HepG2 (cell line): ENCODE data around the gene SMIM14. TPM values are rescaled to one million over a fixed set of nuclear protein-coding genes. Genes with fewer than 3 reads are reported as not detected.

ENCODE experiments used
- AKAP8 ChIP-seq: sonication (generic); formaldehyde crosslinking; IDR thresholded peaks from 2 replicates; pipeline ENCODE4 v1.5.1; 2020; ENCODE audit warnings: mild to moderate bottlenecking, missing genetic modification reagents
- ATAD3A ChIP-seq: sonication (generic); formaldehyde crosslinking; IDR thresholded peaks from 2 replicates; pipeline ENCODE4 v1.4.0; 2020; ENCODE audit warnings: missing genetic modification reagents
- ATRX ChIP-seq: sonication (generic); formaldehyde crosslinking; IDR thresholded peaks from 2 replicates; pipeline ENCODE4 v1.4.0; 2020; ENCODE audit warnings: missing genetic modification reagents, borderline replicate concordance
- CCAR2 ChIP-seq: fragments of 200-400 bp; formaldehyde crosslinking; optimal IDR thresholded peaks from 2 replicates; pipeline ENCODE3; 2018; ENCODE audit warnings: low read depth, mild to moderate bottlenecking, low read length, moderate library complexity
- CENPT ChIP-seq: sonication (generic); formaldehyde crosslinking; IDR thresholded peaks from 2 replicates; pipeline ENCODE4 v1.8.0; 2022; ENCODE audit warnings: low read depth, mild to moderate bottlenecking, moderate library complexity, missing genetic modification reagents
- CHCHD3 ChIP-seq: sonication (generic); formaldehyde crosslinking; IDR thresholded peaks from 2 replicates; pipeline ENCODE4 v1.8.0; 2022; ENCODE audit warnings: mild to moderate bottlenecking, missing genetic modification reagents, moderate library complexity
- DNMT3B ChIP-seq: conservative IDR thresholded peaks from 2 replicates; pipeline ENCODE4 v1.6.1; 2016; ENCODE audit warnings: missing biosample characterization, control low read depth
- FOSL2 ChIP-seq: sonication (generic); formaldehyde crosslinking; IDR thresholded peaks from 2 replicates; pipeline ENCODE4 v1.4.0; 2020; ENCODE audit warnings: missing genetic modification reagents
- GTF2F1 ChIP-seq: fragments of 150-350 bp; IDR thresholded peaks from 2 replicates; pipeline ENCODE4 v1.6.1; 2014; ENCODE audit warnings: low read length
- KLF12 ChIP-seq: sonication (generic); formaldehyde crosslinking; IDR thresholded peaks from 2 replicates; pipeline ENCODE4 v1.4.0; 2020; ENCODE audit warnings: missing genetic modification reagents, borderline replicate concordance
- LRRFIP1 ChIP-seq: sonication (generic); formaldehyde crosslinking; conservative IDR thresholded peaks from 2 replicates; pipeline ENCODE4 v1.4.0; 2020; ENCODE audit warnings: missing genetic modification reagents
- MAZ ChIP-seq, 2 experiments: sonication (generic) in 1 of 2; formaldehyde crosslinking in 1 of 2; IDR thresholded peaks; 2 replicates each; pipeline versions ENCODE4 v1.5.0 to v1.6.1; 2012 to 2020; ENCODE audit warnings: low read depth in 2 of 2, mild to moderate bottlenecking in 2 of 2, borderline replicate concordance in 1 of 2, improper control_type of control experiment in 1 of 2, low read length in 1 of 2, missing genetic modification reagents in 1 of 2, moderate library complexity in 1 of 2
- NAIF1 ChIP-seq: sonication (generic); formaldehyde crosslinking; IDR thresholded peaks from 2 replicates; pipeline ENCODE4 v1.5.0; 2020; ENCODE audit warnings: mild to moderate bottlenecking, missing genetic modification reagents, borderline replicate concordance
- PHF5A ChIP-seq: IDR thresholded peaks from one replicate; pipeline ENCODE4 v1.6.1; 2018; ENCODE audit warnings: low read depth, missing genetic modification reagents; ENCODE audit not compliant: unreplicated experiment
- RFX1 ChIP-seq: fragments of 450-650 bp; IDR thresholded peaks from 2 replicates; pipeline ENCODE4 v1.6.1; 2017
- RFXAP ChIP-seq: sonication (generic); formaldehyde crosslinking; IDR thresholded peaks from 2 replicates; pipeline ENCODE4 v1.4.0; 2020; ENCODE audit warnings: missing genetic modification reagents, borderline replicate concordance
- SKI ChIP-seq: fragments of 450-650 bp; IDR thresholded peaks from one replicate; pipeline ENCODE4 v1.6.1; 2018; ENCODE audit warnings: mild to moderate bottlenecking; ENCODE audit not compliant: partially characterized antibody
- SRSF4 ChIP-seq: fragments of 200-400 bp; formaldehyde crosslinking; IDR thresholded peaks from one replicate; pipeline ENCODE4 v1.6.1; 2018; ENCODE audit warnings: mild to moderate bottlenecking, low read depth, low read length, moderate library complexity; ENCODE audit not compliant: poor library complexity, severe bottlenecking
- TEF ChIP-seq: sonication (generic); formaldehyde crosslinking; IDR thresholded peaks from 2 replicates; pipeline ENCODE4 v1.5.0; 2020; ENCODE audit warnings: missing genetic modification reagents
- TSC22D2 ChIP-seq: sonication (generic); formaldehyde crosslinking; IDR thresholded peaks from 2 replicates; pipeline ENCODE4 v1.5.1; 2020; ENCODE audit warnings: missing genetic modification reagents, mild to moderate bottlenecking, borderline replicate concordance
- ZBTB7B ChIP-seq: sonication (generic); formaldehyde crosslinking; IDR thresholded peaks from 2 replicates; pipeline ENCODE4 v1.4.0; 2020; ENCODE audit warnings: missing genetic modification reagents
- ZFP90 ChIP-seq: sonication (generic); formaldehyde crosslinking; IDR thresholded peaks from 2 replicates; pipeline ENCODE4 v1.8.0; 2022; ENCODE audit warnings: missing genetic modification reagents, mild to moderate bottlenecking, inconsistent platforms, borderline replicate concordance
- ZNF12 ChIP-seq: sonication (generic); formaldehyde crosslinking; IDR thresholded peaks from 2 replicates; pipeline ENCODE4 v1.5.0; 2020; ENCODE audit warnings: missing genetic modification reagents
- ZNF121 ChIP-seq: sonication (generic); formaldehyde crosslinking; IDR thresholded peaks from 2 replicates; pipeline ENCODE4 v1.5.0; 2020; ENCODE audit warnings: mild to moderate bottlenecking, missing genetic modification reagents
- ZNF569 ChIP-seq: sonication (generic); formaldehyde crosslinking; IDR thresholded peaks from 2 replicates; pipeline ENCODE4 v1.5.0; 2020; ENCODE audit warnings: mild to moderate bottlenecking, missing genetic modification reagents, moderate library complexity, borderline replicate concordance
- ZNF570 ChIP-seq: sonication (generic); formaldehyde crosslinking; IDR thresholded peaks from 2 replicates; pipeline ENCODE4 v1.4.0; 2020; ENCODE audit warnings: mild to moderate bottlenecking, missing genetic modification reagents, borderline replicate concordance
- ZNF605 ChIP-seq: sonication (generic); formaldehyde crosslinking; IDR thresholded peaks from 2 replicates; pipeline ENCODE4 v1.8.0; 2022; ENCODE audit warnings: mild to moderate bottlenecking, missing genetic modification reagents
- ZNF7 ChIP-seq: IDR thresholded peaks from 2 replicates; pipeline ENCODE4 v1.6.1; 2016; ENCODE audit warnings: missing biosample characterization, missing genetic modification reagents
- ZNF713 ChIP-seq: sonication (generic); formaldehyde crosslinking; IDR thresholded peaks from 2 replicates; pipeline ENCODE4 v1.4.0; 2020; ENCODE audit warnings: mild to moderate bottlenecking, missing genetic modification reagents
- ZZZ3 ChIP-seq: sonication (generic); formaldehyde crosslinking; IDR thresholded peaks from 2 replicates; pipeline ENCODE4 v1.4.0; 2020; ENCODE audit warnings: missing genetic modification reagents, mild to moderate bottlenecking, borderline replicate concordance
- polyA plus RNA-seq, 8 experiments: library from polyadenylated mRNA; depleted of rRNA in 3 of 8; stranded (reverse) in 7 of 8; unstranded in 1 of 8; fragments of >200 nt; fragmentation: Illumina TruSeq in 4 of 8; extraction: Trizol in 4 of 8; gene quantifications; 2 replicates each; pipeline versions ENCODE4 v1.2.1 to v1.2.3, GENCODE V29; 2011 to 2016; ENCODE audit warnings: low read depth in 4 of 8, missing spikeins in 1 of 8, mixed read lengths in 1 of 8; ENCODE audit not compliant: insufficient read depth in 1 of 8
- total RNA-seq, 5 experiments: library from RNA; depleted of rRNA; stranded (reverse); fragments of >200 nt; fragmentation: Illumina TruSeq; extraction: Trizol; gene quantifications; 2 replicates each; pipeline ENCODE4 v1.2.3, GENCODE V29; 2016; ENCODE audit warnings: low read depth in 1 of 5

The SMIM14 gene
- total and polyA plus RNA-seq, 2 of the 13 experiments (the other 11 are each of a cell fraction or from before 2014, with no cell fraction given): 16.3 to 28.1 TPM

DNA sequence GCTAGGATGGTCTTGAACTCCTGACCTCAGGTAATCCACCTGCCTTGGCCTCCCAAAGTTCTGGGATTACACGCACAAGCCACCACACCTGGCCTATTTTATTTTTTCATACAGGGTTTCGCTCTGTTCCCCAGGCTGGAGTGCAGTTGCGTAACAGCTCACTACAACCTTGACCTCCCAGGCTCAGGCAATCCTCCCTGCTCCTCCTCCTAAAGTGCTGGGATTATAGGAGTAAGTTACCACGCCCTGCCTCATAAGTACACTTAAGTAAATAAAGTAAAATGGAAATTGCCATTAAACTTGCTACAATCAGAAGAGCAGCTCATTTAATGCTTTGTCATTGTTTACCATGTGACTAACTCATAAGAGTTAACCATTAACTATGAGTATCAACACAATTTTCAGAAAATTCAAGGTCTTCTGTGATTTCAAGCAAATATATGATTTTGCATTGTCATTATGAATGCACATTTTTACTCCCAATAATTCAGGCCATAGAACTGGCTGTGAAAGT lies 123.7 kb downstream of the SMIM14 start (continued):
- TF ChIP-seq ZNF605 (CRISPR knock-in tag) (peak; percentile 39; the same call in 1 of the 2 replicates), ATAD3A (CRISPR knock-in tag) (no peak), ZNF570 (no peak), KLF12 (CRISPR knock-in tag) (peak; percentile 95; the same call in 1 of the 2 replicates), LRRFIP1 (CRISPR knock-in tag) (no peak), ZNF12 (peak; percentile 30; the same call in 1 of the 2 replicates), AKAP8 (CRISPR knock-in tag) (0 out of 2 replicates have a peak, but pooled peaks have one; percentile 55), CENPT (CRISPR knock-in tag) (no peak), ZBTB7B (CRISPR knock-in tag) (peak; percentile 62; the same call in 1 of the 2 replicates), TSC22D2 (peak; percentile 29; the same call in 1 of the 2 replicates), ZNF569 (CRISPR knock-in tag) (no peak), ZNF121 (CRISPR knock-in tag) (no peak; the same call in 1 of the 2 replicates), GTF2F1 (no peak), RFX1 (no peak), FOSL2 (peak; percentile 94), CCAR2 (no peak), CHCHD3 (CRISPR knock-in tag) (no peak), PHF5A (CRISPR knock-in tag) (peak; percentile 66), ZZZ3 (CRISPR knock-in tag) (no peak), SKI (peak; percentile 59), ATRX (CRISPR knock-in tag) (no peak), ZNF713 (CRISPR knock-in tag) (no peak), SRSF4 (no peak), NAIF1 (no peak), TEF (CRISPR knock-in tag) (peak; percentile 91; the same call in 1 of the 2 replicates), RFXAP (CRISPR knock-in tag) (peak; percentile 81), ZNF7 (CRISPR knock-in tag) (no peak), MAZ (IDR thresholded peaks at IDR 0.05; ENCODE audit: borderline replicate concordance, low read depth, low read length) (no peak), MAZ (CRISPR knock-in tag; IDR thresholded peaks at IDR 0.05; ENCODE audit: low read depth) (0 out of 2 replicates have a peak, but pooled peaks have one; percentile 9), ZFP90 (CRISPR knock-in tag) (peak; percentile 70; the same call in 1 of the 2 replicates), DNMT3B (CRISPR knock-in tag) (no peak)
